ENCODE measurements around the gene EHHADH.
"Not testable (repeated sequence)": the region's sequence is repeated elsewhere in the genome, so short reads cannot be mapped to it uniquely, and the experiment has no call there.

The EHHADH gene

GRCh38 chr3:185253645-185254410, at the start of gene EHHADH:
EHHADH (minus strand) TSS chr3:185254049; CDS start chr3:185254022, 27 bp downstream.
- Histone ChIP-seq H3K27me3 (replicated peaks; ENCODE audit: control insufficient read depth, insufficient read depth, low read length) (no peaks in the 10 kb centered on the region), H3K4me3 (replicated peaks; ENCODE audit: low read depth, low read length) (peak within 1 kb of the TSS; percentile 66), H3K36me3 (ENCODE audit: control insufficient read depth, insufficient read depth, low read length) (no peaks in the 10 kb centered on the region)
- DNase-seq (ENCODE audit: extremely low read depth, insufficient read length) = peak; percentile 32
- TF ChIP-seq CTCF (IDR thresholded peaks at IDR 0.05; ENCODE audit: insufficient read depth, low read length, poor library complexity, severe bottlenecking) = no peak

GRCh38 chr3:185299918-185300426, 46.1 kb upstream of the EHHADH start:
- not testable (repeated sequence) for H3K36me3 ChIP-seq (ENCODE audit: control insufficient read depth, insufficient read depth, low read length); H3K27me3 ChIP-seq (replicated peaks; ENCODE audit: control insufficient read depth, insufficient read depth, low read length); H3K4me3 ChIP-seq (replicated peaks; ENCODE audit: low read depth, low read length)
- peak; percentile 40 for DNase-seq (ENCODE audit: extremely low read depth, insufficient read length)

GRCh38 chr3:185297867-185298266, 44.0 kb upstream of the EHHADH start:
- H3K27me3 ChIP-seq (replicated peaks; ENCODE audit: control insufficient read depth, insufficient read depth, low read length) = no peaks in the 10 kb centered on the region
- no peak for DNase-seq (ENCODE audit: extremely low read depth, insufficient read length)
- H3K4me3 ChIP-seq (replicated peaks; ENCODE audit: low read depth, low read length) = no peak overlapping the region
- no peak for TF ChIP-seq CTCF (IDR thresholded peaks at IDR 0.05; ENCODE audit: insufficient read depth, low read length, poor library complexity, severe bottlenecking)
- no peaks in the 10 kb centered on the region for H3K36me3 ChIP-seq (ENCODE audit: control insufficient read depth, insufficient read depth, low read length)

- no peak for DNase-seq (ENCODE audit: extremely low read depth, insufficient read length)
- no peaks in the 10 kb centered on the region for H3K36me3 ChIP-seq (ENCODE audit: control insufficient read depth, insufficient read depth, low read length)
- TF ChIP-seq CTCF (IDR thresholded peaks at IDR 0.05; ENCODE audit: insufficient read depth, low read length, poor library complexity, severe bottlenecking) = no peak
- no peak overlapping the region for H3K4me3 ChIP-seq (replicated peaks; ENCODE audit: low read depth, low read length)
- no peaks in the 10 kb centered on the region for H3K27me3 ChIP-seq (replicated peaks; ENCODE audit: control insufficient read depth, insufficient read depth, low read length)
These were observed 38.4 kb upstream of the EHHADH start for GRCh38 chr3:185292238-185292637.

GRCh38 chr3:185290266-185290665, 36.4 kb upstream of the EHHADH start:
- Histone ChIP-seq H3K36me3 (ENCODE audit: control insufficient read depth, insufficient read depth, low read length) (no peaks in the 10 kb centered on the region), H3K27me3 (replicated peaks; ENCODE audit: control insufficient read depth, insufficient read depth, low read length) (no peaks in the 10 kb centered on the region), H3K4me3 (replicated peaks; ENCODE audit: low read depth, low read length) (no peak overlapping the region)
- TF ChIP-seq CTCF (IDR thresholded peaks at IDR 0.05; ENCODE audit: insufficient read depth, low read length, poor library complexity, severe bottlenecking) = no peak
- DNase-seq (ENCODE audit: extremely low read depth, insufficient read length) = no peak

- peak overlapping the region; percentile 88 for H3K4me3 ChIP-seq (replicated peaks; ENCODE audit: low read depth, low read length)
These were observed 29.6 kb upstream of the EHHADH start for GRCh38 chr3:185283374-185283935.

More at GRCh38 chr3:185283374-185283935, 29.6 kb upstream of the EHHADH start:
- H3K36me3 ChIP-seq (ENCODE audit: control insufficient read depth, insufficient read depth, low read length) = no peaks in the 10 kb centered on the region
- H3K27me3 ChIP-seq (replicated peaks; ENCODE audit: control insufficient read depth, insufficient read depth, low read length) = no peaks in the 10 kb centered on the region
- no peak for TF ChIP-seq CTCF (IDR thresholded peaks at IDR 0.05; ENCODE audit: insufficient read depth, low read length, poor library complexity, severe bottlenecking)
- no peak for DNase-seq (ENCODE audit: extremely low read depth, insufficient read length)

Data from GM06990 (cell line).